GM23248 (cell line): ENCODE data around the gene RGCC.

Source experiments
- EZH2 ChIP-seq: fragments of 200-600 bp; sonication (generic); IDR thresholded peaks from 2 replicates; pipeline ENCODE4 v1.6.1; 2018; ENCODE audit warnings: antibody characterized with exemption, mild to moderate bottlenecking; ENCODE audit not compliant: insufficient read depth, poor library complexity, severe bottlenecking
- EZH2phosphoT487 ChIP-seq: fragments of 200-600 bp; sonication (generic); IDR thresholded peaks from 2 replicates; pipeline ENCODE4 v1.6.1; 2018; ENCODE audit warnings: antibody characterized with exemption, moderate library complexity, mild to moderate bottlenecking, low read depth; ENCODE audit not compliant: insufficient read depth

- no peak for TF ChIP-seq EZH2
- TF ChIP-seq EZH2phosphoT487 = no peak
Measured at GRCh38 chr13:41468631-41469030, 11.3 kb downstream of the RGCC start.
